WTC11 (cell line): ENCODE results near the gene LAMA2.

Experiments used
- AFF4 ChIP-seq: sonication (generic); formaldehyde crosslinking; IDR thresholded peaks from 2 replicates; pipeline ENCODE4 v1.8.1; 2023; ENCODE audit warnings: mild to moderate bottlenecking, missing genetic modification reagents, borderline replicate concordance
- ATF3 ChIP-seq: sonication (generic); formaldehyde crosslinking; conservative IDR thresholded peaks from 2 replicates; pipeline ENCODE4 v1.8.1; 2022; ENCODE audit warnings: mild to moderate bottlenecking, missing genetic modification reagents
- CTCF ChIP-seq: fragments of 200-600 bp; IDR thresholded peaks from 2 replicates; pipeline ENCODE4 v1.8.0; 2022; ENCODE audit warnings: antibody characterized with exemption
- ELF4 ChIP-seq: sonication (generic); formaldehyde crosslinking; IDR thresholded peaks from 2 replicates; pipeline ENCODE4 v1.8.1; 2022; ENCODE audit warnings: low read depth, mild to moderate bottlenecking, moderate library complexity, missing genetic modification reagents
- FOXJ3 ChIP-seq: sonication (generic); formaldehyde crosslinking; IDR thresholded peaks from 2 replicates; pipeline ENCODE4 v1.9.0; 2021; ENCODE audit warnings: missing genetic modification reagents, mild to moderate bottlenecking, borderline replicate concordance
- NR2C2 ChIP-seq: sonication (generic); formaldehyde crosslinking; IDR thresholded peaks from 2 replicates; pipeline ENCODE4 v1.8.0; 2022; ENCODE audit warnings: mild to moderate bottlenecking, missing genetic modification reagents
- SMAD3 ChIP-seq: sonication (generic); formaldehyde crosslinking; IDR thresholded peaks from 2 replicates; pipeline ENCODE4 v1.8.0; 2022; ENCODE audit warnings: missing genetic modification reagents, mild to moderate bottlenecking, borderline replicate concordance

GRCh38 chr6:129105793-129106192, 222.9 kb downstream of the LAMA2 start:
- no peak for TF ChIP-seq CTCF
- TF ChIP-seq NR2C2 (CRISPR knock-in tag), result no peak
- TF ChIP-seq AFF4, result no peak
- no peak for TF ChIP-seq ATF3 (CRISPR knock-in tag)
- no peak for TF ChIP-seq ELF4
- TF ChIP-seq FOXJ3 (CRISPR knock-in tag), result no peak
- TF ChIP-seq SMAD3 (CRISPR knock-in tag), result no peak
